ENCODE measurements around the gene SLIT3.
A peak's percentile ranks its signal among the peaks of the same experiment; 100 is the strongest.

Gene SLIT3

DNA sequence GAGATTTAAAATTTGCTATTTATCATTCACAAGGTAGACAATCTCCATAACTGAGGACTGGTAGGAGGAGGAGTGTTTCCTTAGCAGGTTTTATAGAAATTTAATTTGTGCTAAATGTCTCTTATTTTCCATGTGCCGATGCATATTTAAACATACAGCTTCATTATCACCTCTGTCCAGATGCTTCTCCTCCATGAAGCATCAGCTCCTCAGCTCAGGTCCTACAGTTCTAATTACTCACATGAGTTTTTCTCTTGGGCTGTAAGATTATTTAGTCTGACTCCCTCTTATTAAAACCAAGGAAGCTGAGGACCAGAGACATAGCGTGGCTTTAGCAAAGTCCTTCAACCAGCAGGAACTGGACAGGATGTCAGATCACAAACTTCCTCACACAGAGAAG, 421.6 kb downstream of the SLIT3 start:
- no peak for DNase-seq

DNA sequence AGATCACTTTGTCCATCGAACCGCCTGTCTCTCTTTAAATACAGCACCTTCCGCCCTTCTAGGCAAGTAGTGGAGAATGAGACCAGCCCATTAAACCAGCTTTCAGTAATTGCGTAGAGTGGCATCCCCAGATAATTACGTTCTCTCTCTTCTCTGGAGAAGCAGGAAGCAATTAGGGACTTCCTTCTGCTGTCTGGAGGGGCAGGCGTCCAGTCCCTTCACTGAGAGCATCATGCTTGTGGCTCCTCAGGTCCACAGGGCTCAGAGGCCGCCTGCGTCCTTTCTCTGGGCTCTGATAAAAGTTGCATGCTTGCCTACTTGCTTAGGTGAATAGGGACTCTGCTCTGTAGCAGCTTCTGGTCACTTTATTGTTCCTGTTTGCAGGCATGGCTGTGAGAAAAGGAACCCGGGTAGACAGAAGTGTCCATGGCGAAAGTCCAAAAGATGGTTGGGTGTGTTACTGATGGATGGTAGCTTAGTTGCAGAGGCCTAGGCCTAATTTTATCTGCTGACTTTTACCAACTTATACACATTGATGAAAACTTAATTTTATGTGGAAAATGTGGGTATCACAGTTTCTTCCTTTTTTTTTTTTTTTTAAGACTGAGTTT, 422.7 kb downstream of the SLIT3 start:
- DNase-seq, result no peak

DNA sequence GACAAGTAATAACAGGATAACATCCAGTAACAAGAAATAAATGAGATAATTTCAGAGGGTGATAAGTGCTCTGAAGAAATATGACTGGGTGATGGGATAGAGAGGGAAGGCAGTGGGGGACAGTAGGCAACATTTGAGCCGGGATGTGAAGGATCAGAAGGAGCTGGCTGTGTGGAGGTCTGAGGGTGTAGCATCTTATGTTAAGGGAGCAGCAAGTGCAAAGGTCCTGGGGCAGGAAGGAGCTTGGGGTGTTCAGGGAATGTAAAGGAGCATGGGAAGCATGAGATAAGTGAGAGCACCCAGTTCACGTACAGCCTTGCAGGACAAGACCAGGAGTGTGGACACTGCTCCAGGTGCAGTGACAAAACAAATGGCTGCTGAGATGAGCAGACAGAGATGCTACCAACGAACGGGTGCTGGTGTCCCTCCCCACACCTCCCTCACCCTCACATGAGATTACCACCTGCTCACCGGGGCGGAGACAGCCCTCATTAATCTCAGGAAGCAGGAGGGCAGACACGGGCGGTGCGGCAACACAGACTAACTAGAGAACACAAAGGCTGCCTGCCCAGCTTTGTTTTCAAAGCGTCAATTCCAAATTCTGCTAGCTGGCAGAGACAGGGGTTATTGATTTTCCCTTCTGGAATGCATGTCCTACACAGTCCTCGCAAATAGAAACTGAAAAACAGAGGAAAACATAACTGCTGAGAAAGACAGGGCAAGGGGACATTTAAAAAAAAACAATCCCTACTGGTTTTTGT, 423.6 kb downstream of the SLIT3 start:
- no peak for DNase-seq

DNA sequence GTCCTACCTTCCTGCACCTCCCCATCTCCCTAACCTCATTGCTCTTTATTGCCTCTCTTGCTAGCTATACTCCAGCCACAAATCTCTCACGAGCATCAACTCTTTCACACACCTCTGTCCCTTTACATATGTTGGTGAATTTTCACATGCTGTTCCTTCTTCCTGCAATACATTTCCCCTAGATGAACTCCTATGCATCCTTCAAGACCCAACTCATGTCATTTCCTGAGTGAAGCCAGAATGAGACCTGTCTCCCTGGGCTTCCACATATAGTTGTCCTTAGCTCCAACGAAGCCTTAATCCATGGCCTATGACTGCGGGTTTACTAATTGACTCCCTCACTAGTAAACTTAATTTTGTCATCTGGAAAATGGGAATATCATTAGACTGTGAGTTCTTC, 424.5 kb downstream of the SLIT3 start:
- DNase-seq, result no peak

DNA sequence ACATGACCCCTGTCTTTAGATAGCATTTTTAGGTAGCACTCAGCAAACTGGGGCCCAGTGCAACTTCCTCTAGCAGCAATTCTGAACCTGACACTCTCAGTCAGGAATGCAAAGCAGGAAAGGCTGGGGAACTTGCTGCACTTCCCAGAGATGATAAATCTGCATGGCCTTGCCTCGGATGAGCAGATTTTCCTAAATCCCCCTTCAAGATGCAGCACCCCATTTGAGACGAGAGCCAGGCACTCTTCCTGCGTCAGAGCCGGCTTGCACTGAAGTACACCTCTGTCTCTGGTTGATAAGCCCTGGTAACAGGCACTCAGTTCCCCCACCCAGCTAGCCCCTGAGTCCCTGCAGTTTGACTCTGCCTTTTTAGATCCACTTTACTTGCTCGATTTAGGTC, 425.1 kb downstream of the SLIT3 start:
- no peak for DNase-seq

DNA sequence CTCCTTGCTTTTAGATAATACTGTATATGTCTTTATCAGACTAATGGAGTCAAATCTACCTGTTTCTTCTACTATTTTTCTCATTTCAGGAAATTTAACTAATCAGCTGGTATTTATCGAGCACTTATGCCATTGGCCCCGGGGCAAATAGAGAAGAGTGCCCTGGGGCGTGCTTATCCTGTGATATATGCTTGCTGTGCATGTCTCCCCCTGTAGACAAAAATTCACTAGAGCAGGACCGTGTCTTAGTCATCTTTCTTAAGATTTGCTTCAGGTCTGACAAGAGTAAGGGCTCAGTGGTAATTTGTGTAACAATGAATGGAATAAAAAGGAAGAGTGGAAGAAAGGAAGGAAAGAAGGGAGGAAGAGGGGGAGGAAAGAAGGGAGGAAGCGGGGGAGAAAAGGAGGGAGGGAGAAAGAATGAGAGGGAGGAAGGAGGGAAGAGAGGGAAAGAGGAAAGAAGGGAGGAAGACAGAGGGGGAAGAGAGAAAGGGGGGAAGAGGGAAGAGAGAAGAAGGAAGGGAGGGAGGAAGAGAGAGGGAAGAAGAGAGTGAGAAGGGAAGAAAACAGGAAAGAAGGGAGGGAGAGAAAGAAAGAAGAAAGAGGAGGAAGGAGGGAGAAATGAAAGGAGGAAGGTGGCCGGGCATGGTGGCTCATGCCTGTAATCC, 426.1 kb downstream of the SLIT3 start:
- DNase-seq, result no peak

DNA sequence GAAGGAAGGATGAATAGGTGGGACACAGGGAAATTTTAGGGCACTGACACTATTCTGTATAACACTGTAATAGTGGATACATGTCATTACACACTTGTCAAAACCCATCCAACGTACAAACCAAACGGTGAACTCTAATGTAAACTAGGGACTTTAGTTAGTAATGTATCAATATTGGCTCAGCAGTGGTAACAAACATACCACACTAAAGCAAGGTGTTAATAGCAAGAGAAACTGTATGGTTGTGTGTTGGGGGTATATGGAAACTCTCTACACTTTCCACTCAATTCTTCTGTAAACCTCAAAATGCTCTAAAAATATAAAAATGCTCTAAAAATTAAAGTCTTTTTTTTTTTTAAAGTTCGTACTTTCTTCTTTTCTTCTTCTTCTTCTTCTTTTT, 428.7 kb downstream of the SLIT3 start:
- no peak for DNase-seq

DNA sequence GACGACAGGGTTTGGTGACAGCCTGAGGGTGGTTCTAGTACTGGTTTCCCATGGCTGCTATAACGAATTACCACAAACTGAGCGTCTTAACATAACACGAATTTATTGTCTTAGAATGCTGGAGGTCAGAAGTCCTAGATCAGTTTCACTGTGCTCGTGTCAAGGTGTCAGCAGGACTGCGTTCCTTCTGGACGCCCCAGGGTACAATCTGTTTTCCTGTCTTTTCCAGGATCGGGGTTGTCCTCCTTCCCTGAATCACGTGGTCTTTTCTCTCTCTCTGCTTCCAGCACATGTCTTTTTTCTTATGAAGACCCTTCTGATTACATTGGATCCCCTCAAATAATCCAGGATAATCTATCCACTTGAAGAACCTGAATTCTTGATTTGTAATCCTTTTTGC, 430.0 kb downstream of the SLIT3 start:
- DNase-seq, result no peak

DNA sequence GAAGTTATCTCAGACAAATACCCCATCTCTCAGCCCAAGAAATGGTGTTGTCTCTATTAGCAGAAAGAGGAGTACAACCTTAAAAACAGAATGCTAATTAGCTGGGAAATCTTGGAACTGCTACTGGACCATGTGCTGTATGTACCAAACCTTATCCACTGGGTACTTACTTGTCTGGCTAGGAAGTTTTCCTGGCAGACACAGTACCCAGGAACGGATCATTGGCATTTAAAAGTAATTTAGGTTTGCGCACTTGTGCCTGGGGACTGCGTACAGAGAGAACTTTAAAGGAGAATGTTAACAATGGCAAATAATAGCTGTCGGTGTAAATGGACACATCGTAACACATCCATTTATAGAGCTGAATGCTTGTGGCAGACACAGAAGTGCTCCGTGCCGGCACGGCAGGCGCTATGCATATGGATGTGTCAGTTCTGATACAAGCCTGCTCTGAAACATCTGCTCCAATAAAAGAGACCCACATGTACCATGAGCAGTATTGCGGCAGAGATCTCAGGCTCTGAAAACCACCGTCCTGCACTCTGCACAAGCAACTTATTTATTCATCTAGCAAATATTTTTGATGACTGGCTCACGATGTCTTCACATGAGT, 431.2 kb downstream of the SLIT3 start:
- no peak for DNase-seq

DNA sequence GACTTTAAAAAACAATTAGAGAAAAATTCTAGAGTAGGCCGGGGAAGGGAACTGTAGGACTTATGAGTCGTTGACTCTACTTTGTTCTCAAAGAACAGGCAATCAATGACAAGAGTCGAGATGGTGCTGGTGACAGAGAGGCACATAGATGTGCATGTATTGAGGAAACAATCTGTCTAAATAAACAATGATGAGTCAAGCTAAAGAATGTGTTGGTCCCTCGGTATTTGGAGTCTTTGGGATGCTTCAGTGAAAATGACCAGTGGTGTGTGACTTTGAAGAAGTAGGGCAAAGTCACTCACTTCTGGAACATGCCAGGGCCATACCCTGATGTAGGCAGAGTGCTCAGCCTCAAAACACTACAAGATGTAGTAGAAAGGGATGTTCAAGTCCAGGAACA, 433.7 kb downstream of the SLIT3 start:
- no peak for DNase-seq

DNA sequence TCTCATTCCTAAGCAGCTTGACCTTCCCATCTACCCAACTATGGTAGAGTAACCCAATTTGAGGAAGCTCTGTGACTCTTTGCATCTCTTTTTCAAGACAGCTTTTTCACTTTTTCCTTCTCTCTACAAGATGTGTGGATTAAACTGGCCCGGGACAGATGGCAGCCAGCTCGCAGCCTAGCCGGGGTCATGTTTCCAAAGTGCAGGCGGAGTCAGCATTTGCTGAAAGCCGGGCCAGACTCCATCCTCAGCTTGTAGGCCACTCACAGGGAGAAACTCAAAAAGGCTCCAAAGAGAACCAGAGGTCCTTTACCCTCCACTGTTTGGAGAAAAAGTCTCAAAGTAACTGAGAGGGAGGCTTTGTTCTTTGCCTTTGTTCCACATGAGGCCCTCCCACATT, 435.0 kb downstream of the SLIT3 start:
- no peak for DNase-seq

DNA sequence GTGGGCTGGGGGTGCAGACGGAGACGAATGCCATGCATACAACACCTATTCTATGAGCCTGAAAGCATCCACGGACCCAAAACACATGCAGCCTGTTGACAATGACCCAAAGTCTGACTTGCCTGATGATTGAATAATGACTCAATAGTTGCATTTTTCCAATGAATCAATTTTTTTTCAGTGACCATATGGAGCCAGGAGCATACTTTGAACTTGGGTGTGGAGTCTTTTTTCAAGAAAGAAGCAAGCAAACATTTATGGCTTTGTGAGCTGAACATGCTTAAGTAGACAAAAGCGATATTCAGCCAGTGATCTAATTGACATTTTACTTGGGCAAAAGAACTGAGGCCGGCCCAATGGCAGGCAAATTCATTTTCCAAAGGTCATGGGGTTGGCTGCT, 437.9 kb downstream of the SLIT3 start:
- DNase-seq, result no peak

DNA sequence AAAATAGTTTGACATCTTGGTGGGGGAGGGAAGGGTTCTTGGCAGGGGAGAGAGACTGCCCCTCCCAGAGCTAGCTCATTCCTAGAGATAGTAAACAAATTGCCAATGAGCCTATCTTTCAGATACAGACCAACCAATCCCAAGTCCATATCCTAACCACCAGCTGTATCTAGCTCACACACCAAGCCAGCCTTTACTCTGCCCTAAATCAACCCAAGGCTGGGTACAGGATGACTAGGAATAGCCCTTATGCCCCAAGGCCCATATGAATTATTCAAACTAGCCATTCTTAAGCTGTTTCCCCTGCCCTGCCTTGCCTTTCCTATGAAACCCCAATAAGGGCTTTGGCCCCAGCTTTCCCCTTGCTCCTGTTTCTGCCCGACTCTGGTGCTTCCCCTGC, 440.4 kb downstream of the SLIT3 start:
- no peak for DNase-seq

DNA sequence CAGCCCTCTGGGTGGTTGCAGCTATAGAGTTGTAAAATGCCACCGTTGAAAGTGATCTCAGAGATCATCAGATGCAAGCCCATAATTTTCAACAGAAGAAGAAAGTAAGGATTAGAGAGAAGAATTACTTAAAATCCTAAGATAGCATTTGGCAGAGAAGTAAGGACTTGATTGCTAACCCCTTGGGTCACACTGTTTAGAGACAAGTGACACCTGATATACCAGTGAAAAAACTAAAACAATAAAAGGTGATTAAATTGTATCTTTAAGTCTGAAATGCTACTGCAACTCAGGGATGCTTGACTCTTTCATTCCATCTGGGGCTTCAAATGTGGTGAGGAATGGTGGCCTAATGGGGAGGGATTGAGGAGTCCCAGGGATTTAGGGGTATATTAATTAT, 440.9 kb downstream of the SLIT3 start:
- no peak for DNase-seq

DNA sequence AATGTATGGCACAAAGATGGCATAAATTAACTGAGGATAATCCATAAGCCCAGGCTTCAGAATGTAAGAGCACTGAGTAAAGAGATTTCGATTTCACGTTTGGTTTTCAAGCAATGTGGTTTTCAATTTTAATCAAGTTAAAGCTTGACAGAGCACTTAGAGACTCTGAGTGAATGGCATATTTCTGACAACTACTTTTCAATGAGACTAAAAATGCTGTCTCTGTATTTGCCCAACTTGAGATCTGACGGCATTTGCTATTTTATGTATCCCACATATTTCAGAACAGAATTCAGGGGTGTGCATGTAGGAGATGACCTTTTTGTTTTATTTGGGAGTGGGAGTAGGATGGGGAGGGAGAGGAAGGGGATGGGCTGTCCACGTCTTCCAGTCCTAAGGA, 441.5 kb downstream of the SLIT3 start:
- no peak for DNase-seq

DNA sequence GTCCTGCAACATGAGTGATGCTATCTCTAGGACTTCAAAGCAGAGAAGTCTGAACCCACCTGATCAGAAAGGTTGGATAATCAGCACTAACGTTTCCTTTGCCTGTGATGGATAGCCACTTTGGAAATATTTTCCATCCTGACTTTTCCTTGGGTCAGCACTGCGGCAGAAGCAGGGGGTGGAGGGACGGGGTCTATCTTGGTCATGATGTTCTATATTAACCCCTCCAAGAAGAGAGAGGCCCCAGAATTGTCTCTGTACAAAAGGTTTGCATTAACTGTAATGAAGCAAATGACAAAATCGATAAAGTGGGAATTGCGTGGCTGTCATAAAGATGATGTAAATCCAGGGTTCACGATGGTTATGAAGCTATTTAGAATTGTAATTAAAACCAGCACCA, 441.9 kb downstream of the SLIT3 start:
- no peak for DNase-seq

DNA sequence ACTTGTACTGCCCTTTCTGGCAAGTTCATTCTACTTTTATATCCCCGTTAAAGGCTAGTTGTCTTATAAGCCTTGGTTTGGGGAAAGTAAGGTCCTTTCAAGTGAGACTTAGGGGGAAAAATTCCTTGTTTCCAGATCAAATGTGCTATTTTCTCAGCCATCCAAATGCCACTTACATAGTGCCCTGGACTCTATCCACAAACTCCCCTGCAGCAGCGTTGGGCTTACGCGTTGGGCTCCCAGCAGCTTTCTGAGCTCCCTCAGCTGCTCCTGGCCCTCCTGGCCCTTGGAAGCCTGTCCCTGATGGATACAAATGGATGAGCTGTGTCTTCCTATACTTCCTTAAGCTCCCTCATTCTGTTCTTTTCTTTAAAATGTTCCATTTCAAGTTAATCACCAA, 442.6 kb downstream of the SLIT3 start:
- no peak for DNase-seq

DNA sequence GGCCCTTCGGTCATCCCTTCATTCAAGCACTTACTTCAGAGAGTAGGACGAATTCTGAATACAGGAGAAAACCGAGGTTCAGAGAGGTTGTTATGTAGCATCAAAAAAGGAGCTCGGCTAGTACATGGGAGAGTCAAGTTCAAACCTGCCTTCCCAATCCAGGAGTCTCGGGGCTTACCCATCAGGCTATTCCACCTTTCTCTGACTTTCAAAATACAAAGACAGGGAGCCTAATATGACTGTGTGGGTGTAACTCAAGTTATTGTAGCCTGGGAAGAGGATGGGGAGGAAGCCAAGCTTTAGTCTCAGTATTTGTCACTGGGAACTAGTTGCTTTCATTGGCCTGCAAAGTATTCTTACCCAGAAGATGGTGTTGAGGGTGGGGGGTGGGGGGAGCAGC, 447.0 kb downstream of the SLIT3 start:
- DNase-seq, result no peak

DNA sequence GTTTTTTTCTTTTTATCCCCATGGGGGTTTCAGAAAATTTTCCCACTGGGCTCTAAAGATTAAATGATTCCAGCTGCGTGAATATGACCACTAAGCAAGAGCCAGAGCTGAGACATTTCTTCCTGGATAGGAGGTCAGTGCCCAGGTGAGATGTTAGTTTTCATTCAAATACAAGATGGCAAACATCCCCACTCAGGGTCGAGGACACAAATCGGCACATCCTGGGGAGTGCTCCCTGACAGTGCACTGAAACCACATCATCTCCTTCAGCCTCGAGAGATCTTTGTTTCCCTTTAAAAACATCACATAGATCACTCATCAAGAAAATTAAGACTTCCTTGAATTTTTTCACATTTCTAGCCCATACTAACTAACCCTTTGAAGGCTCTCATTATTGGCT, 448.6 kb downstream of the SLIT3 start:
- no peak for DNase-seq

DNA sequence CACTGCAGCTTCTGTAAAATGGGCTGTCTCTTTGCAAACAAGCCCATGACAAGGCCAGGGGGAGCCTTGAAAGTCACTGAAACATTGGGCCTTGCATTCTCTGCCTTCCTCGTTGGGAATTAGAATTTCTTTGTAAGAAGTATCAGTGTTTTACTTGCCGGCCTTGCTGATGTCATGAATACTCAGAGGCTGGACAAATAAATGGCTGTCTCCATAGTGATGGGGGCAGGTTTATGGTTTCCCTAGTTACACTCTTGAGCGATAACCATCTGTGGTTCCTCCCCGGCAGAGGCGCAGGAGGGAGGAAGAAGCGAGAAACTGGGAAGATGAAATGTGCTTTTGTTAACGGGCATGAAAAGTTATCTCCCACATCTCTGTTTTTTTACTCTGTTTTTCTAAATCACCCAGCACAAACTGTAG, 449.0 kb downstream of the SLIT3 start:
- peak; percentile 47 for DNase-seq

DNA sequence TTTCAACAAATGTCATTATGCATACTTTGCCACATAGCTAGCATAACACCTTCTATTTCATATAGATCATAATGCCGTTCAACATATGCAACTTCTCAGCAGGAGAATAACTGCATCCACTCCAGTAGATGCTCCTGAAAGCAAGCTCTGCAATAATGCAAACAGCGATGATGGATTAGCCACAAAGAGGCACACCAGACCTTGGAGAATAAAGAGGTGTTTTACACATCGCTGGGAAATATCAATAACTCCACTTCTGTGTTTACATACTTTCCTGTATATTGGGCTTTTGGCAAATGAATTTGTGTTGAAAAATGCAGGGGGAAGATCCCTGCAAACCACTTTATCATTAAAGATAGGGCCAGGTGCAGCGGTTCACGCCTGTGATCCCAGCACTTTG, 450.3 kb downstream of the SLIT3 start:
- no peak for DNase-seq

DNA sequence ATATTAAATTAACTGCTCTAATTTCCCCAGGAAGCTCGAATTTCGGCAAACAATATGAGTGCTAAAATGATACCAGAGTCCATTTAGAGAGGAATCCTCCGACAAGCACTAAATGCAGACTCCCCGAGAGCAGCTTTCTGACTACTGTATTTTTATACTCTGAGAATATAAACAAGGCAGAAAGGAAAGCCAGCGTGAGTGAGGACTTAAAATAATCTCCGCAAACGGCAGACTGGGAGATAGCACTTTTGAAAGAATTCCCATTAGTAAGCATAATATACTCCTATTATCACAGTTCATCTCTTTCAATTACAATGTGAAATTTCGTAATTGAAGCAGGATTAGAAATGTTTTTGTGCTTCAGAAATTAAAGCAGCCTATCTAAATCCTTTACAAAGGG, 452.4 kb downstream of the SLIT3 start:
- no peak for DNase-seq

DNA sequence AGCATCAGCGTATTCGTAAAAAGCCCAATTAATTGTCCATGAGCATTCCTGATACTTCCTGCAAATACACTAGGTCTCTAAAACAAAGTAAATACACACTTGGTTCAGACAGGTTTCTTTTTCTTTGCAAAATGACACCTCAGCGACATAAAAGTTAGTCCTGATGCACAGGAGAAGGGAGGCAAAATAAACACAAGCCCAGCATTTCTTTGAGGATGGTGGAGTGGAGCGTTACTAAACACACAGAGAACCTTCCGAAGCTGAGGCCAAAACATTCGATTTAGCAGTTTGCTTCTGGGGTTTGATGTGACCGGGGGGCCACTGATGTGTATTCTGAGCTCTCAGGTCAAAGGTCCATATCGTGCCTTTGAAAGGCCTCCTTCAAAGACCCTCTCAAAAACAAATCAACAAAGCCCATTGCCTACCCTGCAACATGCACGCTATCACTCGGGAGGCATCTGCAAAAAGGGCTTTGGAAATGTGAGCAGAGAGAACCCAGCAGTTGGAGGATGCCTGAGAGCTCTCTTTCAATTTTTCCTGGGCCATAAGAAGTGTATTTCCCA, 453.3 kb downstream of the SLIT3 start:
- DNase-seq, result no peak

DNA sequence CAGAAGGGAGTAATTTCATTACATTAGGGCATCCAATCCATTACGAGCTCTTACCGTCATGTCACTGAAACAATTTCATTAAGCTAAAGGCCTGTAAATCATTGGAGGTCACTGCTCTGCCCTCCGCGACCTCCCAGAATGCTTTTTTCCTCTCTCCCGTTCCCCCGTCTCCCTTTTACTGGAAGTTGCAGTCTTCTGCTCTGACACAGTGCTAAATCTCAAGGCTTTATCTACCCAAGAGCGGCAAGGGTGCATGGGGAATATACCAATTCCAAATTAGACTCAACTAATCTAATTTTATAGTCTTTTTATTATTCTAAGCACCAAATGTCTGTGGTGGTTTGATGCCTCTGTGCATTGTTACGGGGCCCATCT, 456.0 kb downstream of the SLIT3 start:
- DNase-seq, result no peak

All from CD4-positive, alpha-beta T cell treated with Interleukin-15 for 1 hour (primary cell).